ENCODE measurements around the gene CACHD1.

Gene CACHD1

DNA sequence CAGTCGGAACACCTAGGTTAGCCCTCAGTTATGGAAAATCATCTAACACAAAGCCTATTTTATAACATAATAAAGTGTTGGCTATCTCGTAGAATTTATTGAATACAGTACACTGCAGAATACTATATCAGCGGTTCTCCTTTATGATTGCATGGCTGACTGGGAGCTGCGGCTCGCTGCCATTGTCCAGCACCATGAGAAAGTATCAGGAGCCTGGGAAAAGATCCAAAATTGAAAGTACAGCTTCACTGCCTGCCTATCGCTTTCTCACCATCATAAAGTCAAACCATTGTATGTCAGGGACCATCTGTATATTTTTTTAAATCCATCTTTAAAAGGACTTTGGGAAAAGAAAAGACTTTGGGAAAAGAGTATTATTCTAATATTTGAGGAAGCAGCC, 163.0 kb downstream of the CACHD1 start:
- DNase-seq, result no peak
- peaks cover 61% of the 10 kb centered on the region for H3K36me3 Mint-ChIP-seq (ENCODE audit: low read depth)
- no peak overlapping the region for H3K4me3 Mint-ChIP-seq
- no peak for TF ChIP-seq CTCF (IDR thresholded peaks at IDR 0.05)
- H3K27ac Mint-ChIP-seq, result no peak overlapping the region
- H3K9me3 Mint-ChIP-seq, result no peaks in the 10 kb centered on the region
- H3K4me1 Mint-ChIP-seq, result peaks cover 48% of the 10 kb centered on the region
- H3K27me3 Mint-ChIP-seq (ENCODE audit: low read depth, poor library complexity), result peaks cover 3% of the 10 kb centered on the region

GRCh38 chr1:64645735-64646134, 175.8 kb downstream of the CACHD1 start:
- no peak for TF ChIP-seq CTCF (IDR thresholded peaks at IDR 0.05)
- peaks cover 79% of the 10 kb centered on the region for H3K36me3 Mint-ChIP-seq (ENCODE audit: low read depth)
- DNase-seq, result no peak
- H3K27ac Mint-ChIP-seq, result no peak overlapping the region
- peaks cover 17% of the 10 kb centered on the region for H3K4me1 Mint-ChIP-seq
- no peak overlapping the region for H3K4me3 Mint-ChIP-seq
- H3K9me3 Mint-ChIP-seq, result no peaks in the 10 kb centered on the region
- H3K27me3 Mint-ChIP-seq (ENCODE audit: low read depth, poor library complexity), result no peaks in the 10 kb centered on the region

- no peak for DNase-seq
- no peak for TF ChIP-seq CTCF (IDR thresholded peaks at IDR 0.05)
- Mint-ChIP-seq H3K4me1 (peaks cover 6% of the 10 kb centered on the region), H3K4me3 (no peak overlapping the region), H3K36me3 (ENCODE audit: low read depth) (peaks cover 79% of the 10 kb centered on the region), H3K27ac (peak overlapping the region; percentile 36), H3K27me3 (ENCODE audit: low read depth, poor library complexity) (no peaks in the 10 kb centered on the region), H3K9me3 (no peaks in the 10 kb centered on the region)
These were observed 180.5 kb downstream of the CACHD1 start for GRCh38 chr1:64650411-64650810.

DNA sequence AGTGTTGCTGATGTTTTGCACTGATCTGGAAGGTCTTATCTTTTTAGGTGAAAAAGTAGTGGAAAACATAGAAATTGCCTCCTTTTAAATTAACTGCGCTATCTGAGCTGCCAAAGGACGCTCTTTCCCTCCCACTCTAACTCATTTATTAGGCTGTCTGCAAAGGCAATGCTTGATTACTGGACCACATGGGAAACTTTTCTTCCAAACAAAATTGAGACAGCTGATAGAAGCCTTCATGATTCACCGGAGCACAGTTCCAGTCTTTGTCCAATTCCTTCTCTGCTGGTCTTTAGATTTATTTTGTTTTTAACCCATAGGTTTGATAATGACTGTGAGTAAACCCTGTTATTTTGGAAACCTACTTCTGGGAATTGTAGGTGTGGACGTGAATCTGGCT, 181.9 kb downstream of the CACHD1 start:
- Mint-ChIP-seq H3K4me3 (no peak overlapping the region), H3K27ac (no peak overlapping the region), H3K4me1 (peaks cover 6% of the 10 kb centered on the region), H3K27me3 (ENCODE audit: low read depth, poor library complexity) (no peaks in the 10 kb centered on the region), H3K36me3 (ENCODE audit: low read depth) (peaks cover 72% of the 10 kb centered on the region), H3K9me3 (no peaks in the 10 kb centered on the region)
- no peak for DNase-seq
- TF ChIP-seq CTCF (IDR thresholded peaks at IDR 0.05), result no peak

GRCh38 chr1:64653466-64653865, 183.5 kb downstream of the CACHD1 start:
- no peak overlapping the region for H3K4me3 Mint-ChIP-seq
- no peak overlapping the region for H3K27ac Mint-ChIP-seq
- H3K36me3 Mint-ChIP-seq (ENCODE audit: low read depth), result peaks cover 75% of the 10 kb centered on the region
- peaks cover 6% of the 10 kb centered on the region for H3K4me1 Mint-ChIP-seq
- DNase-seq, result no peak
- no peak for TF ChIP-seq CTCF (IDR thresholded peaks at IDR 0.05)
- no peaks in the 10 kb centered on the region for H3K27me3 Mint-ChIP-seq (ENCODE audit: low read depth, poor library complexity)
- H3K9me3 Mint-ChIP-seq, result no peaks in the 10 kb centered on the region

- no peaks in the 10 kb centered on the region for H3K27me3 Mint-ChIP-seq (ENCODE audit: low read depth, poor library complexity)
- no peak overlapping the region for H3K4me3 Mint-ChIP-seq
- TF ChIP-seq CTCF (IDR thresholded peaks at IDR 0.05), result no peak
- peaks cover 6% of the 10 kb centered on the region for H3K4me1 Mint-ChIP-seq
- peak overlapping the region; percentile 28 for H3K27ac Mint-ChIP-seq
- peaks cover 76% of the 10 kb centered on the region for H3K36me3 Mint-ChIP-seq (ENCODE audit: low read depth)
- no peaks in the 10 kb centered on the region for H3K9me3 Mint-ChIP-seq
- no peak for DNase-seq
These were observed 184.8 kb downstream of the CACHD1 start for GRCh38 chr1:64654519-64655341.

All from nephron progenitor cell (in vitro differentiated cells).